Lower lobe of right lung (tissue), 2 donors: Measurements from ENCODE around the gene RGL1. TPM values are rescaled to one million over a fixed set of nuclear protein-coding genes. Genes with fewer than 3 reads are reported as not detected.

Experiments
- ATAC-seq, 2 donors: fragments of 200-7000 bp; cut with Tn5 transposase; one replicate each; pipeline ENCODE4 v1.9.1; 2020 to 2022; ENCODE audit warnings: mild to moderate bottlenecking in 2 of 2, moderate library complexity in 2 of 2
- DNase-seq: peaks from one replicate; pipeline ENCODE4 v3.0.0-alpha.2; 2020
- H3K27ac ChIP-seq: fragments of 200-600 bp; one replicate; pipeline ENCODE4 v1.8.0; 2022
- H3K27me3 ChIP-seq: fragments of 200-600 bp; one replicate; pipeline ENCODE4 v1.8.0; 2022; ENCODE audit warnings: low read depth
- H3K36me3 ChIP-seq: fragments of 200-600 bp; one replicate; pipeline ENCODE4 v1.8.0; 2022; ENCODE audit warnings: mild to moderate bottlenecking
- H3K4me1 ChIP-seq: fragments of 200-600 bp; one replicate; pipeline ENCODE4 v1.8.0; 2022
- H3K4me3 ChIP-seq: fragments of 200-600 bp; one replicate; pipeline ENCODE4 v1.8.0; 2022; ENCODE audit warnings: mild to moderate bottlenecking
- H3K9me3 ChIP-seq: fragments of 200-600 bp; one replicate; pipeline ENCODE4 v1.8.0; 2022
- CTCF ChIP-seq: fragments of 200-600 bp; IDR thresholded peaks from one replicate; pipeline ENCODE4 v1.8.0; 2022; ENCODE audit warnings: antibody characterized with exemption, mild to moderate bottlenecking
- intact Hi-C: fragments of 100-400 bp; cut with DNase I; formaldehyde crosslinking; loops from one replicate; pipeline ENCODE4 v1.11.0; 2022
- total RNA-seq: library from RNA; stranded (reverse); fragmentation: NEBNext Ultra II Directional; extraction: Animal tissue kit (Norgen Biotek cat#: 25700); gene quantifications from one replicate; pipeline ENCODE4 v1.2.1, GENCODE V29; 2021
- donor health status: DM: no; HTN: yes; CAD: no; lungs with severe emphysema.

RGL1 gene
- total RNA-seq, 1 donor from 2014 or later: 37.6 TPM

GRCh38 chr1:183957216-183957830, 152.4 kb downstream of the RGL1 start:
- intact Hi-C loops: no loop called here
- peaks cover 17% of the 10 kb centered on the region for H3K4me1 ChIP-seq
- H3K9me3 ChIP-seq: no peaks in the 10 kb centered on the region
- no peak for TF ChIP-seq CTCF
- no peaks in the 10 kb centered on the region for H3K27me3 ChIP-seq
- no peaks in the 10 kb centered on the region for H3K36me3 ChIP-seq
- H3K4me3 ChIP-seq: no peak overlapping the region
- ATAC-seq (no peak), DNase-seq (no peak)
- H3K27ac ChIP-seq: peak overlapping the region; percentile 25

- no peaks in the 10 kb centered on the region for H3K36me3 ChIP-seq
- intact Hi-C loops: no loop called here
- H3K27me3 ChIP-seq: no peaks in the 10 kb centered on the region
- H3K9me3 ChIP-seq: no peaks in the 10 kb centered on the region
- peaks cover 17% of the 10 kb centered on the region for H3K4me1 ChIP-seq
- no peak for TF ChIP-seq CTCF
- no peak for DNase-seq
- no peak for ATAC-seq
- no peak overlapping the region for H3K27ac ChIP-seq
- H3K4me3 ChIP-seq: no peak overlapping the region
These were observed 154.0 kb downstream of the RGL1 start for GRCh38 chr1:183958958-183959357.

- TF ChIP-seq CTCF: no peak
- intact Hi-C loops: no loop called here
- Histone ChIP-seq H3K4me1 (peaks cover 12% of the 10 kb centered on the region), H3K36me3 (no peaks in the 10 kb centered on the region), H3K27me3 (no peaks in the 10 kb centered on the region), H3K9me3 (no peaks in the 10 kb centered on the region), H3K4me3 (no peak overlapping the region), H3K27ac (no peak overlapping the region)
- no peak for DNase-seq
- ATAC-seq: no peak
These were observed 156.2 kb downstream of the RGL1 start for GRCh38 chr1:183961132-183961531.

- H3K9me3 ChIP-seq: no peaks in the 10 kb centered on the region
- intact Hi-C loops: no loop called here
- no peak for TF ChIP-seq CTCF
- H3K4me3 ChIP-seq: no peak overlapping the region
- ATAC-seq: no peak
- no peaks in the 10 kb centered on the region for H3K4me1 ChIP-seq
- DNase-seq: no peak
- H3K27ac ChIP-seq: no peak overlapping the region
- H3K36me3 ChIP-seq: no peaks in the 10 kb centered on the region
- H3K27me3 ChIP-seq: no peaks in the 10 kb centered on the region
These were observed 158.0 kb downstream of the RGL1 start for GRCh38 chr1:183962903-183963302.

GRCh38 chr1:183965726-183966125, 160.8 kb downstream of the RGL1 start:
- Histone ChIP-seq H3K27ac (no peak overlapping the region), H3K36me3 (no peaks in the 10 kb centered on the region), H3K9me3 (no peaks in the 10 kb centered on the region), H3K4me1 (no peaks in the 10 kb centered on the region), H3K27me3 (no peaks in the 10 kb centered on the region), H3K4me3 (no peak overlapping the region)
- no peak for TF ChIP-seq CTCF
- ATAC-seq (no peak), DNase-seq (no peak)
- intact Hi-C loops: no loop called here
